HL-60 (cell line): Measurements from ENCODE around the gene PACRG.

ENCODE experiments used
- DNase-seq, 2 experiments: peaks; one replicate each; pipeline ENCODE4 v3.0.0-alpha.2; 2010 to 2020; ENCODE audit warnings: low read depth in 1 of 2, low spot score in 1 of 2
- H3K27ac ChIP-seq: fragments of 250-450 bp; sonication (Bioruptor Pico); replicated peaks from 2 replicates; pipeline ENCODE4 v1.5.1; 2020; ENCODE audit warnings: mild to moderate bottlenecking, moderate library complexity
- H3K27me3 ChIP-seq: fragments of 250-450 bp; sonication (Bioruptor Pico); 2 replicates; pipeline ENCODE4 v1.5.1; 2021; ENCODE audit warnings: mild to moderate bottlenecking, moderate library complexity; ENCODE audit not compliant: insufficient read depth, poor library complexity, severe bottlenecking
- H3K4me3 ChIP-seq: replicated peaks from 2 replicates; pipeline ENCODE4 v1.5.1; 2011; ENCODE audit warnings: mild to moderate bottlenecking, control low read depth, low read length; ENCODE audit not compliant: insufficient read depth
- GABPA ChIP-seq: IDR thresholded peaks from 2 replicates; pipeline ENCODE4 v1.6.1; 2012; ENCODE audit warnings: low read depth
- POLR2AphosphoS5 ChIP-seq: IDR thresholded peaks from 2 replicates; pipeline ENCODE4 v1.6.1; 2012; ENCODE audit warnings: low read depth
- SPI1 ChIP-seq: IDR thresholded peaks from 2 replicates; pipeline ENCODE4 v1.6.1; 2012; ENCODE audit warnings: low read depth, mild to moderate bottlenecking, borderline replicate concordance
- TF ChIP-seq, protein P1 (sequence below): IDR thresholded peaks from 2 replicates; pipeline ENCODE4 v1.6.1; 2012; ENCODE audit warnings: low read depth; ENCODE audit not compliant: insufficient replicate concordance
- TF ChIP-seq, protein P2 (sequence below): IDR thresholded peaks from one replicate; pipeline ENCODE4 v1.5.1; 2011; ENCODE audit warnings: low read length, control low read depth, inconsistent platforms; ENCODE audit not compliant: insufficient read depth

Gene PACRG

DNA sequence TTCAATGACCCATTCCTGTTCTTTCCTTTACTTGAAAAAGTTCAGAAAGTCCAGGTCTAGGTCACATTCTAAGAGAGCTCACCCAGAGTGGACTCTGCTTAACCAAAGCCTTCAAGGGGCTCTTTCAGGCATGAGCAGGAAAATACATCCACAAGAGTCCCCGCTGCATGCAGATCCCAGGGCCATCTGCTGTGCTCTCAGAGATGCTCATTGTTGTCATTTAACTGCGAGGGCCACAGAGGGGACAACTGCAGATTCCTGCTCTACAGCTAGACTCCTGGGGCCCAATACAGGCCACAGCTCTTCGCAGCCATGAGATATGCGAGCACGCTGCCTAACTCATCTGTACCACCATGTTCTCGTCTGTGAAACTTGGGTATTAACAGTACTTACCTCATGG lies 391.2 kb downstream of the PACRG start:
- Histone ChIP-seq H3K27ac (no peak overlapping the region), H3K27me3 (no peaks in the 10 kb centered on the region), H3K4me3 (no peak overlapping the region)
- TF ChIP-seq SPI1 (no peak), GABPA (no peak), POLR2AphosphoS5 (no peak)
- TF ChIP-seq, protein P1, sequence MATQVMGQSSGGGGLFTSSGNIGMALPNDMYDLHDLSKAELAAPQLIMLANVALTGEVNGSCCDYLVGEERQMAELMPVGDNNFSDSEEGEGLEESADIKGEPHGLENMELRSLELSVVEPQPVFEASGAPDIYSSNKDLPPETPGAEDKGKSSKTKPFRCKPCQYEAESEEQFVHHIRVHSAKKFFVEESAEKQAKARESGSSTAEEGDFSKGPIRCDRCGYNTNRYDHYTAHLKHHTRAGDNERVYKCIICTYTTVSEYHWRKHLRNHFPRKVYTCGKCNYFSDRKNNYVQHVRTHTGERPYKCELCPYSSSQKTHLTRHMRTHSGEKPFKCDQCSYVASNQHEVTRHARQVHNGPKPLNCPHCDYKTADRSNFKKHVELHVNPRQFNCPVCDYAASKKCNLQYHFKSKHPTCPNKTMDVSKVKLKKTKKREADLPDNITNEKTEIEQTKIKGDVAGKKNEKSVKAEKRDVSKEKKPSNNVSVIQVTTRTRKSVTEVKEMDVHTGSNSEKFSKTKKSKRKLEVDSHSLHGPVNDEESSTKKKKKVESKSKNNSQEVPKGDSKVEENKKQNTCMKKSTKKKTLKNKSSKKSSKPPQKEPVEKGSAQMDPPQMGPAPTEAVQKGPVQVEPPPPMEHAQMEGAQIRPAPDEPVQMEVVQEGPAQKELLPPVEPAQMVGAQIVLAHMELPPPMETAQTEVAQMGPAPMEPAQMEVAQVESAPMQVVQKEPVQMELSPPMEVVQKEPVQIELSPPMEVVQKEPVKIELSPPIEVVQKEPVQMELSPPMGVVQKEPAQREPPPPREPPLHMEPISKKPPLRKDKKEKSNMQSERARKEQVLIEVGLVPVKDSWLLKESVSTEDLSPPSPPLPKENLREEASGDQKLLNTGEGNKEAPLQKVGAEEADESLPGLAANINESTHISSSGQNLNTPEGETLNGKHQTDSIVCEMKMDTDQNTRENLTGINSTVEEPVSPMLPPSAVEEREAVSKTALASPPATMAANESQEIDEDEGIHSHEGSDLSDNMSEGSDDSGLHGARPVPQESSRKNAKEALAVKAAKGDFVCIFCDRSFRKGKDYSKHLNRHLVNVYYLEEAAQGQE, result no peak
- TF ChIP-seq, protein P2, sequence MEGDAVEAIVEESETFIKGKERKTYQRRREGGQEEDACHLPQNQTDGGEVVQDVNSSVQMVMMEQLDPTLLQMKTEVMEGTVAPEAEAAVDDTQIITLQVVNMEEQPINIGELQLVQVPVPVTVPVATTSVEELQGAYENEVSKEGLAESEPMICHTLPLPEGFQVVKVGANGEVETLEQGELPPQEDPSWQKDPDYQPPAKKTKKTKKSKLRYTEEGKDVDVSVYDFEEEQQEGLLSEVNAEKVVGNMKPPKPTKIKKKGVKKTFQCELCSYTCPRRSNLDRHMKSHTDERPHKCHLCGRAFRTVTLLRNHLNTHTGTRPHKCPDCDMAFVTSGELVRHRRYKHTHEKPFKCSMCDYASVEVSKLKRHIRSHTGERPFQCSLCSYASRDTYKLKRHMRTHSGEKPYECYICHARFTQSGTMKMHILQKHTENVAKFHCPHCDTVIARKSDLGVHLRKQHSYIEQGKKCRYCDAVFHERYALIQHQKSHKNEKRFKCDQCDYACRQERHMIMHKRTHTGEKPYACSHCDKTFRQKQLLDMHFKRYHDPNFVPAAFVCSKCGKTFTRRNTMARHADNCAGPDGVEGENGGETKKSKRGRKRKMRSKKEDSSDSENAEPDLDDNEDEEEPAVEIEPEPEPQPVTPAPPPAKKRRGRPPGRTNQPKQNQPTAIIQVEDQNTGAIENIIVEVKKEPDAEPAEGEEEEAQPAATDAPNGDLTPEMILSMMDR, result no peak
- no peak for DNase-seq

DNA sequence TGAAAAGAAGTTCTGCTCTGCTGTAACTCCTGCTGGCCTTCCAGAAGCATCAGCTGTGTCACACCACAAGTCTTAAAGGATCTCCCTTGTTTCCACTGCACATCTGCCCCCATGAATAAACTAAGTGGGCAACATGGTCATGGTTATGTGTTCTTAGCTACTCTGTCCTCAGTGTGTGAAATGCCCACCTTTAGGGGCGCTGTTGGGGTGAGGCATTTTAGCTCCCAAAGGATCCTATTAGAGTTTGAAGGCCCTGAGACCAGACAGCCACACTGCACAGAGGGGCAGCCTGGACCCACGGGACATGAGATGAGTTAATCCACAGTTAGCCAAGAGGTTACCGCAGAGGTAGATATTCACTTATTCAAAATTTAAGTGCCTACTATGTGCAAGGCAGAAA lies 392.4 kb downstream of the PACRG start:
- Histone ChIP-seq H3K27ac (no peak overlapping the region), H3K4me3 (no peak overlapping the region), H3K27me3 (no peaks in the 10 kb centered on the region)
- TF ChIP-seq, protein P2, result no peak
- TF ChIP-seq POLR2AphosphoS5 (no peak), SPI1 (no peak), GABPA (no peak)
- TF ChIP-seq, protein P1, result no peak
- DNase-seq, result no peak

DNA sequence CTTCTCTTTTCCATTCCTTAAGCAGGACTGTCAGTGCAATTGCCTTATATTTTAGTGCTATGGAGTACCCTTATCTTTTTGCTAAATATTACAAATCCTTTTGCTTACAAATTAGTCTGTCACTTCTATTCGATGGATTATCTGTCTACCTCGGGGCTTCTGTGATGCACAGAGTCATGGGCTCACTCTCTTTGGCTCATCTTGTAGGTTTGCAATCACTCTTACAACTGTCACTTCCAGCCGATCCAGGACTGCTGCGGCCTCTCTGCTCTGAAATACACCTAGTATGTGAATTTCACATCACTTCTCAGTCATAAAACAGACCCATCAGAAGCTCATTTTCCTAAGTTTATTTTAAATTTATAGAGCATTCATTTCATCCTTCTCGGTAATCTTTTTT lies 393.5 kb downstream of the PACRG start:
- Histone ChIP-seq H3K27ac (no peak overlapping the region), H3K4me3 (no peak overlapping the region), H3K27me3 (no peaks in the 10 kb centered on the region)
- DNase-seq, result no peak
- TF ChIP-seq, protein P1, result no peak
- TF ChIP-seq SPI1 (no peak), GABPA (no peak), POLR2AphosphoS5 (no peak)
- TF ChIP-seq, protein P2, result no peak
